Measurements from ENCODE around the gene PPIP5K2.

PPIP5K2 gene

GRCh38 chr5:103245761-103246160 lies 125.7 kb downstream of the PPIP5K2 start:
- H3K4me3 ChIP-seq (ENCODE audit: low read length), result no peak overlapping the region
- no peak for TF ChIP-seq CTCF (IDR thresholded peaks at IDR 0.05; ENCODE audit: insufficient read depth, low read depth, low read length, missing control alignments)
- DNase-seq (ENCODE audit: low read depth), result no peak

- no peak overlapping the region for H3K4me3 ChIP-seq (ENCODE audit: low read length)
- no peak for DNase-seq (ENCODE audit: low read depth)
- TF ChIP-seq CTCF (IDR thresholded peaks at IDR 0.05; ENCODE audit: insufficient read depth, low read depth, low read length, missing control alignments), result no peak
These were observed 127.0 kb downstream of the PPIP5K2 start for GRCh38 chr5:103247118-103247517.

- no peak overlapping the region for H3K4me3 ChIP-seq (ENCODE audit: low read length)
- no peak for TF ChIP-seq CTCF (IDR thresholded peaks at IDR 0.05; ENCODE audit: insufficient read depth, low read depth, low read length, missing control alignments)
- DNase-seq (ENCODE audit: low read depth), result no peak
These were observed 129.0 kb downstream of the PPIP5K2 start for GRCh38 chr5:103249068-103249467.

GRCh38 chr5:103254921-103255320 lies 134.8 kb downstream of the PPIP5K2 start:
- DNase-seq (ENCODE audit: low read depth), result no peak
- TF ChIP-seq CTCF (IDR thresholded peaks at IDR 0.05; ENCODE audit: insufficient read depth, low read depth, low read length, missing control alignments), result no peak
- H3K4me3 ChIP-seq (ENCODE audit: low read length), result no peak overlapping the region

GRCh38 chr5:103255691-103256090 lies 135.6 kb downstream of the PPIP5K2 start:
- no peak for TF ChIP-seq CTCF (IDR thresholded peaks at IDR 0.05; ENCODE audit: insufficient read depth, low read depth, low read length, missing control alignments)
- no peak for DNase-seq (ENCODE audit: low read depth)
- H3K4me3 ChIP-seq (ENCODE audit: low read length), result no peak overlapping the region

GRCh38 chr5:103256178-103256577 lies 136.1 kb downstream of the PPIP5K2 start:
- DNase-seq (ENCODE audit: low read depth), result no peak
- peak; percentile 23 for TF ChIP-seq CTCF (IDR thresholded peaks at IDR 0.05; ENCODE audit: insufficient read depth, low read depth, low read length, missing control alignments)
- no peak overlapping the region for H3K4me3 ChIP-seq (ENCODE audit: low read length)

- H3K4me3 ChIP-seq (ENCODE audit: low read length), result peak within 1 kb of the TSS; percentile 77
- no peak for TF ChIP-seq CTCF (IDR thresholded peaks at IDR 0.05; ENCODE audit: insufficient read depth, low read depth, low read length, missing control alignments)
- DNase-seq (ENCODE audit: low read depth), result peak; percentile 99
These were observed 138.4 kb downstream of the PPIP5K2 start, which contains the start of gene MACIR for GRCh38 chr5:103258368-103258956. MACIR (plus strand) TSS chr5:103258763; CDS start chr5:103275920, 17,157 bp downstream.
